HG03342 (cell line): Measurements from ENCODE around the gene RNF115.
"Not testable (repeated sequence)": the region's sequence is repeated elsewhere in the genome, so short reads cannot be mapped to it uniquely, and the experiment has no call there.

Source experiments
- ATAC-seq: cut with Tn5 transposase; IDR thresholded peaks from one replicate; pipeline ENCODE4 v1.9.1; 2021; ENCODE audit warnings: mild to moderate bottlenecking, moderate library complexity; ENCODE audit not compliant: unreplicated experiment

The RNF115 gene

DNA sequence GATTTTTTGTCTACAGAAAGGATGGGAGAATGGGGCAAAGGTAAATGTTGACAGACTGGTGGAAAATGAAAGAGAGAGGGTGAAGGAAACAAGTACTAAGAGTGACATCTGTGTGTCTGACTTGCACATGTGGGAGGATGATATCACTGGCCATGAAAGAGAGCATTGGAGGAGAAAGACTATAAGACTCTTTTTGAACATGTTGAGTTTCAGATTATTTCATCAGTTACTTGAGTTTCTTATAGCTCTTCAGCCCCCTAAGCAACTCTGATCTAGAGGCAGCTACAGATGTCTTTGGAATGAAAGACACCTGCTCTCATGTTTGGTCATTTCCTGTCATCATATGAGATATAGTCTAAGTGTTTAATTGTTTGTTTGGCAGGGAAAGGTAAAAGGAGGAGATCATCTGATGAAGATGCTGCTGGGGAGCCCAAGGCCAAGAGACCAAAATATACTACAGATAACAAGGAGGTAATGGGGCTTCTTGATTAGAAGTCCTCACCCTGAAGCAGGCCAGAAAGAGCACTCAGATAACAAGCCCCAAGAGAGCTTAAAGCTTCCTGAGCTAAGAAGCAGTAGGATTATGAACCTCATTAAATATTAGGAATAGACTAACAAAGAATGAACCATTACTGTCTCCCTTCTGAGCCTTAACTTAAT is 4.6 kb upstream of the RNF115 start:
- ATAC-seq: no peak

DNA sequence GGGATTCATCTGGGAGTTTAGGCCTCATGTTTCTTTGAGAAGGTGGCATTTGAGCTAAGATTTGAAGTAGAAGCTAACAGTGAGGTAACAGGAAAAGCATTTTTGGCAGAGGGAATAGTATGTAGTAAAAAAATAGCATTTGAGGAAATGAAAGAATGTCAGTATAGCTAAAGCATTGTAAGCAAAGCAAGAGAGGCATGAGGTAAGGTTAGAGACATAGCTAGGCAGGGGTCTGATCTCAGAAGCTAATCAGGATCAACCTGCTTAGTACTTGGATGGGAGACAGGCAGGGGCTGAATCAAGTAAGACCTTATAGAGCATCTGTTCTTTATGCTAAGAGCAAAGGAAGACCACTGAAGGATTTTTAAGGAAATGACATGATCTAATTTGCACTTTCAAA is 4.1 kb upstream of the RNF115 start:
- ATAC-seq: no peak

DNA sequence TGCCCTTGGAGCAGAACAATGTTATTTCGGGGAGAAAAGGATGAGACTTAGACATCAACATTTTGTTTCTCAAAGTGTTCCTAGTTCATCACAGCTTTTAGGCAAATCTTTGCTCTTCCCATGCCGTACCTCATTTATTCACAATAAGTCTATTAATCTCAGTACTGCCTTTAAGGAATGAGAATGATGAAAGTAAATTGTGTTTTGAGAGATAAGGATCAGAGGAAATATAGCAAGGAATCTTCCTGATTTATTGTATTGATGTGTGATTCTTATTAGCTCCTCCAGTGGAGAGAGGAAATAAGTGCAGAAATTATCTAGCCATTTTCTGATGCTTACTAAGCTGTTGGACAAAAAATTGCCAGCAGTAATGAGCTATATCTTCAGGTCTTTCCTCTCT is 2.1 kb upstream of the RNF115 start:
- ATAC-seq: no peak

DNA sequence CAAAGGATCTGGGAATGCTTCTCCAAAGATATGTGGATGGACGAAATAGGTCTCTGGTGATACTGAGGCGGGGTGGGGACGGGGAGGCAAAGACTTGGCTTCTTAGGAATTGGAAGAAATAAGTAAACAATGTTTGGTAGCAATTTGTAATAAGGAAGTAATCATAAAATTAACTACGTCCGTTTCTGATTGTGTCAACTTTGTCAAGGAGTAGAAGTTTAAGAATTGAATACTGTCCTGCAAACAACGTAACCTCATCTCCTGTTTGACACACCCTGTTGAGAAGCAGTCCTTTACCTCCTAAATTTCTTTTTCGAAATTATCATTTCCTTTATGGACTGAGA is 576 bp upstream of the RNF115 start:
- ATAC-seq: no peak

DNA sequence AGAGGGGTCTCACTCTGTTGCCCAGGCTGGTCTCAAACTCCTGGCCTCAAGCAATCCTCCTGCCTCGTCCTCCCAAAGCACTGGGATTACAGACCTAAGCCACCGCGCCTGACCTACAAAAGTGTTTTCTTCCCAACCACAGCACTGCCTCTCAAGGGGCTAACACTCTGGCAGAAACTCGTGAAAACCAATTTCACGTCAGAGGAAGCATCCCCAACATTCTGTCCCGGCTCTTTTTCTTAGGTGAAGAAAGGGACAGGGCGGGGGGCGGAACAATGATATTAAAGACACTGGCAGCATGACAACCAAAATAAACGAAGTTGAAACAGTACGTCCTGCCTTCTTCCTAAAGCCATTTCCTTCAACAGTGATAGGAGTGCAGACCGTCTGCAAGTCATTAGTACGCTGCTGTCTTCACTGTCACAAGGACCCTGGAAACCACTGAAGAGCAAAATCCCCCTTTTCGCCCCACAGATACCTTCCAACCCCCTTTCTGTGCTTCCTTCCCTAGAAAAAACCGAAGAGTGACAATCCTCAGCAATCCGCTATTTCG is 1.0 kb downstream of the RNF115 start:
- ATAC-seq: not testable (repeated sequence)

DNA sequence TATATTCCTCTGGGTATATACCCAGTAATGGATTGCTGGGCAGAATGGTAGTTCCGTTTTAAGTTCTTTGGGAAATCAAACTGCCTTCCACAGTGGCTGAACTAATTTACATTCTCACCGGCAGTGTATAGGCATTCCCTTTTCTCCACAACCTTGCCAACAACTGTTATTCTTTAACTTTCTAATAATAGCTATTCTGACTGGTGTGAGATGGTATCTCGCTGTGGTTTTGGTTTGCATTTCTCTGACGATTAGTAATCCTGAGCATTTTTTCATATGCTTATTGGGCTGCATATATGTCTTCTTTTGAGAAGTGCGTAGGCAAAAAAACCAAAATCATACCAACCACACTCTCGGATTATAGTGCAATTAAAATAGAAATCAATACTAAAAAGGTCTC is 5.8 kb downstream of the RNF115 start:
- not testable (repeated sequence) for ATAC-seq

DNA sequence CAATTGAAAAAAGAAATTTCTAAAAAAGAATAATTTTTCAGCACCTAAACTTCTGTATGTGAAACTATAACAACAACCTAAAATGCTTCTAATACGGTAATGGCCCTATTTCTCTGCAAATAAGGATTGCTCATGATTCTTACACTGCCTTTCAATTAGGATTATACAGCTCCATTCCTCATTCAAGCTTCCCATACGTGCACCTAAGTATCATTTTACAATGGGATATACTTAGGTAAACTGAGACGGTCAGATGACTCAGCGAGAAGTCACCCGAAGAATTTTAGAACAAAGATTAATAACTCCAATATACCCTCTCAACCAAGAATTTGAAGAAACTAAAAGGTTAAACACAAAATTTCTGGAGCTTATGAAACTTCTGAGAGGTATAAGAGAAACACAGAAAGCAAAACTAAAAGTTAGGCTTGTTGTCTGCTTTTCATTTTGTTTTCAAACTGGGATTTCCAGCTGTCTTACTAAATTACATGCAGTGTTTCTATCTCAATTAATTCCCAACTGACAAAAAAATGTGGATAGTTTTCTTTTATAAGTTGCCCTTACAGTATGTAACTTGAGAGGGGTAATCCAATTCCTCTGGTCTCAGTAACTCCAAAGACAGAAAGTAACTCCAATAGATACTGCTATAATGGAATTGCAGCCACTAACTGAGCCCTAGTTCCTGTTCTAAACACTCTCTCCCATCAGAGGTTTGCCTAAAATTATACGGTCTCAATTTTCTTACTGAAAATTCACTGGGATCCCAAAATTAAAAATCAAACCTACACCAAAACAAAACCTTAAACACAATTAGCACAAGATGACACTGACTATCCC is 10.7 kb downstream of the RNF115 start:
- not testable (repeated sequence) for ATAC-seq

DNA sequence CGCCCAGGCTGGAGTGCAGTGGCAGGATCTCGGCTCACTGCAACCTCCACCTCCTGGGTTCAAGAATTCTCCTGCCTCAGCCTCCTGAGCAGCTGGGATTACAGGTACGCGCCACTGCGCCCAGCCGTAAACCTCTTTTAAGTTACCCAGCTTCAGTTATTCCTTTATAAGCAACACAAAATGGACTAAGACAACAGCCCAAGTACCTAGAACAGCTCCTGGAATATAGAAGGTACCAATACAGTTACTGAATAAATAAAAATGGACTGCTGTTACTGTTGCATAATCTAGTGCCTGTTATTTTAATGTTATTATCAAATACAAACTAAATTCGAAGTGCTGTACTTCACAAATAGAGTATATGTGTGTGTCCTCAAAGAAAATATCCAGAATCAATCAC is 17.1 kb downstream of the RNF115 start:
- ATAC-seq: no peak

DNA sequence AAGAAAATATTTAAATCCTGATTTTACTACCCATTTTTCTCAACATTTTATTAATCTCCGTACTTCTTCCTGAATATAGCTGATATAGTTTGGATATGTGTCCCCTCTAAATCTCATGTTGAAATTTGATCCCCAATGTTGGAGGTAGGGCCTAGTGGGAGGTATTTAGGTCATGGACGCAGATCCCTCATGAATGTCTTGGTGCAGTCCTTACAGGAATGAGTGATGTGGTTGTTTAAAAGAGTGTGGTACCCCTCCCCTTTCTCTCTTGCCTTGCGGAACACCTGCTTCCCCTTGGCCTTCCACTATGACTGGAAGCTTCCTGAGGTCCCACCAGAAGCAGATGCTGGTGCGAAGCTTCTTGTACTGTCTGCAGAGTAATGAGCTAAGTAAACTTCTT is 17.5 kb downstream of the RNF115 start:
- ATAC-seq: no peak

DNA sequence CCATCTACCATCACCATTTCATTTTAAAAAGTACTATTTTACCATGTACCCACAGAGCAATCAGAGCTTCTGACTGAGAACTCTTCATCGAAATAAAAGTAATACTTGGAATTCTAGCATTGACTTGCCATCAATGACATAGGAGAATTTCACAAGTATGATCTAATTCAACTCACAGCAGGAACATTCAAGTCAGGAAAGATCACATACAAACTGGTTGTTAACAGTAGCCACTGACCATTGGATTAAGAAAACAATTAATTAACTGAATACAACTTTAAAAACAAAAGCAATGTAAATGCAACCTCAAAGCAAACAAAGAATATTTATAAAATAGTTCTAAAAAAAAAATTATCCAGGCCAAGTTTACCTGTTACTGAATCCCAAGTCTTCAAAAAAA is 18.8 kb downstream of the RNF115 start:
- no peak for ATAC-seq

DNA sequence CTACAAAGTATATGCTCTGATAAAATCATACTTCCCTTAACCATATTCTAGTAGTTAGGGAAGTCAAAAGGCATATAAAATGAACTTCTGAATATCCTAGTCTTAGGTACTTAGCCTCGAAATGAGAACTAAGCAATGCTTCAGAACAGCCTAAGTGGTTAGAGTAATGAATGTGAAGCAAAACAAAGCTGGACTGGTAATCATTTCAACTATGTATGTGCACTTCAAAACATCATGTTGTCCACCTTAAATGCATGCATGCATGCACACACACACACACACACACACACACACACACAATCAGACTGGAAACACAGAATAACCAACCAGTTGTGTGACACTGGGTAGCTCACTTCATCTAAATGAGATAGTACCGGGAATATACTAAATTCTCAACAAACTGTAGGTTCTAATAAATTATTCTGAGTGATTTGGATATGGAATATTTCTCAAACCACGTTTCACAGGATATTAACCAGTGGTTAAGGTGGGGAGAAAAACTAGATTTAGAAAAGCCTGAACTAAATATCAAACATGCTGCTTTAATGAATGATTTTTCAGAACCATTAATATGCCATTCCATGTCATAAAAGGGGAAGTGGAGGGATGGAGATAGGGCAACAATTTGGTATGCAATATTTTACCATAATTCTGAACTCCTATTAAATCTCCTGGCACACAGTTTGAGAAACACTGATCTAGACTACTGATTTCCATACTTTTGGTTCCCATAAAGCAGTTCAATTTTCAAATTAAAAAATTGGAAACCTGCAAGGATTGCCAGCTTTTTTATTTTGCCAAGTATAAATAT is 19.5 kb downstream of the RNF115 start:
- no peak for ATAC-seq

DNA sequence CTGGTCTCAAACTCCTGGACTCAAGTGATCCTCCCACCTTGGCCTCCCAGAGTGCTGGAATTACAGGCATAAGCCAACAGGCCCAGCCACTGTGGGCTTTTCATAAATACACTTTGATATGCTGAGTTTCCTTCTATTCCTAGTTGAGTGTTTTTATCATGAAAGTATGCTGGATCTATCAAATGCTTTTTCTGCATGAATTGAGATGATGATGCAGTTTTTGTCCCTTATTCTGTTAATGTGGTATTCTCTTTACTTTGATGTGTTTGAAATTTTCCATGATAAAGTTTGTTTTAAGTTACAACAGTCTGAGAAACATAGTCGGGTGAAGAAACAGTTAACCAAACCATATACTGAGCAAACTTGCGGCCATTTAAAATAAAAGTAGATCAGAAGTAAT is 24.1 kb downstream of the RNF115 start:
- no peak for ATAC-seq

DNA sequence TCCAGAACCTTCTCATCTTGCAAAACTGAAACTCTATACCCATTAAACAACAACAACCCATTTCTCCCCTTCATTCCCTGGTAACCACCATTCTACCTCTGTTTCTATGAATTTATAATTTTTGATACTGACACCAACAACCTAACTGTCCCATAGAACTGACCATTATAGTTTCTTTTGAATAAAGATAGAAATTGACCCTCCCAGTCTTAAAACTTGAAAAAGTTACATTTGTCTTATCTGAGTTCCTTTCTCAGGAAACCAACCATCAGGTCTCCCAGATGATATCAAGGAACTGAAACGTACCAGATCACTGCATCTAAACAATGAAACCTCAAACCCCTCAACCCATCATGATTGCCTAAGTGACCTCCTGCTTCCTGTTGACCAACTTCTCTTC is 27.1 kb downstream of the RNF115 start:
- ATAC-seq: no peak

DNA sequence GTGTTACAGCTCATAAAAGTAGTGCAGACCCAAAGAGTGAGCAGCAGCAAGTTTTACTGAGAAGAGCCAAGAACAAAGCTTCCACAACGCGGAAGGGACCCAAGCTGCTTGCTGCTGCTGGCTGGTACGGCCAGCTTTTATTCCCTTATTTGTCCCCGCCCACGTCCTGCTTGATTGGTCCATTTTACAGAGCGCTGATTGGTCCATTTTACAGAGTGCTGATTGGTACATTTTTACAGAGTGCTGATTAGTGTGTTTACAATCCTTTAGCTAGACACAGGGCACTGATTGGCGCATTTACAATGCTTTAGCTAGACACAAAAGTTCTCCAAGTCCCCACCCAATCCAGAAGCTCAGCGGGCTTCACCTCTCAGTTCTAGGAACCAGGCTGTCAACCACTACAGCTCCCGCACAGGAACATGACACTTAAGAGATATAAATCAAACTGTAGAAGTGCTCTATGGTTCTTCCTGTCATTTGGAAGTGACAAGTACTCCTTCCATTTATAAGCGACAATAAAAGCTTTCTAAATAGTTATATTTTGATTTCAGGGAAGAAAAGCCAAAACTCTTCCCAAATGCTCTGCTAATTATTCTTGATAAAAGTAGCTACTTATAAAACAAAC is 28.5 kb downstream of the RNF115 start:
- no peak for ATAC-seq

DNA sequence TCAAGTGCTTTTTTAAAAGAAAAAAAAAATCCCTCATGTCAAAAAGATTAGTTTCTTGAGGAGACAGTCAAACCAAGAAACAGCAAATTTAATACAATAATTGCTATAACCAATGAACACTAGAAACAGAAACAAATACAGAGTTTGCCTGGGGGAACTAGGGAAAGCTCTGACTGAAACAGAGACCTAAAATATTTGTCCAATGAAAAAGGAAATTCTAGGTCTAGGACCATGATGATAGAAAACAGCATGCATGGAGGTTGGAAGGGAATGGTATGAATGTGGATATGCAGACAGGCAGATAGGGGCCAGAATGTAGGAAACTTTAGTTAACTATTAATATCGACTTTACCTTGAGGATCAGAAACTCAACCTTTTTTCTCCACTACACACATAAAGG is 31.4 kb downstream of the RNF115 start:
- no peak for ATAC-seq

DNA sequence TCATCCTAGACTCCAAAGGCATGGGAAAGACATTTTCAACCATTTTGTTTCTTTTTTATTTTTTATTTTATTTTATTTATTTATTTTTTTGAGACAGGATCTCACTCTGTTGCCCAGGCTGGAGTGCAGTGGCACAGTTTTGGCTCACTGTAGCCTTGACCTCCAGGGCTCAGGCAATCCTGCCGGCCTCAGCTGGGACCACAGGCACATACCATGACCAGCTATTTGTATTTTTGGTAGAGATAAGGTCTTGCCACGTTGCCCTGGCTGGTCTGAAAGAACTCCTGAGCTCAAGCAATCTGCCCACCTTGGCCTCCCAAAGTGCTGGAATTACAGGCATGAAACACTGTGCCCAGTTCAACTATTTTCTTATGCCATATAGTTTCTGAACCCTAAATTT is 32.0 kb downstream of the RNF115 start:
- ATAC-seq: not testable (repeated sequence)

DNA sequence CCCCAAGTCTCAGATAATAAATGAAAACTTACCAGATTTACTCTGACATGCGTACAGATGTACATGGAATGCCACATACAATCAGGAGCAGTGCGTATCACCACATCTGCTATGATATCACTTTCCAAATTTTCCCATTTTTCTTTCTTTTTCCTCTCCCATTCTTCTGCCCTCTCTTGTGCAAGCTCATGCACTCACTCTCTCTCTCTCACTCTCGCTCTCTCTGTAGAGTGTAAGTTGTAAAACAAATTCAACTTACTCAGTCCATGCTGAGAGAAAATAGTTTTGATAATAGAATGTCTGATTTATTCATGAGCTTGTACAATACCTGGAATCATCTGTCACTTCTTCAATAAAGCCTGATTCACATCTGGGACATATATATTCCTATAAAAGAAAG is 35.3 kb downstream of the RNF115 start:
- no peak for ATAC-seq

DNA sequence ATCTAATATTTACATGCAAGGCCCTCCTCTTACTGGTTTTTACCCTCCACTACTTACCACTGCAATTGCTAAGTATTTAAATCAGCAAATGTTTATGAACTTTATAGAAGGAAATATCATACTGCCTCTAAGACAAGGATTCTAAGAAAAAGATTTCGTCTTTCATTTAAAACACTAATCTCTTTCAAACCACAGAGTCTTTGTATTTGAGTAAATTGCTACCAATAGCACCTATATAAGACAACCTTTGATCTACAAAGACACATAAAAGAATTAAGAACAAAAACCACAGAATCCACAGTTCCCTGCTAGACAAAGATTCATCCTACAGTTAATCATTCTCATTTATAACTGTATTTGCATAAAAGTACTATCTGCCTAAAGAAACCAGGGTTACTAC is 37.6 kb downstream of the RNF115 start:
- no peak for ATAC-seq

DNA sequence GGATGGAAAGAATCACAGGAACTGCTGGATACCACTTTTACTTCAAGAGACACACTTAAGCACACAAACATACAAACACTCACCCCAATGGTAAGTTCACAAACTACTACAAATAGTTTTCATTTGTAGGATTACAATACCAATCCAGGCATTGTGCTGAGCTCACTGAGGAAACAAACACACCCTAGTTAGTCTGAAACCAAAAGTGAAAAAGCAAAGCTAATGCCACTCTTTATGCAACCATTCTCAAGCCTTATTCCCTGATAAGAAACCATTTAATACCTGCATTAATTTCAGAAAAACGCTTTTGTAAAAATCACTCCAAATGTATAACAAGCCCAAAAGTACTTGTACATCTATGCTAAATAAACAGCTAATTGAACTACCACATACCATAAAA is 38.3 kb downstream of the RNF115 start:
- ATAC-seq: no peak

DNA sequence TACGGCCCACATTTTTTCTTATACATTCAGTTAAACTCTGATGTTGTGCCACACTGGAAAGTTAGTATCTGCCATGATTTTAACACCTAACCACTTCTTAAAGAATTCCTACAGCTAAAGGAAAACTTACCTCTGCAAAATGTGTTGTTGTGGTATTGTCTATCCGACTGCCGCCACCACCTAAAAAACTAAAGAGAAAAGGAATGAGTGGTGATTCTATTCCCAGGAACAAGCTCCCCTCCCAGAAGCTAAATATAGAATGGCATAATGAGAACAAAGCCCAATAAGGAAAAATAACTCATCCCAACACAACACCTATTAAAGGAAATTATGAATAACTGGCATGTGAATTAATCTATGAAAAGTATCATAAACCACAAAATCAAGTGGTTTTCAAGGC is 39.5 kb downstream of the RNF115 start:
- no peak for ATAC-seq
